BJ (cell line): ENCODE measurements around the gene DDX46. TPM values are rescaled to one million over a fixed set of nuclear protein-coding genes. Genes with fewer than 3 reads are reported as not detected.
"Not testable (repeated sequence)": the region's sequence is repeated elsewhere in the genome, so short reads cannot be mapped to it uniquely, and the experiment has no call there.

Experiments used
- CTCF ChIA-PET: fragments of 350-600 bp; formaldehyde crosslinking; extraction: SDS; loops from one replicate; lab custom pipeline; 2021; ENCODE audit warnings: antibody characterized with exemption, inconsistent platforms; lab: Yijun Ruan, JAX
- POLR2A ChIA-PET: fragments of 300-600 bp; sonication (Branson Sonifier 250); formaldehyde crosslinking; extraction: SDS; loops from one replicate; lab custom pipeline; 2021; ENCODE audit warnings: antibody characterized with exemption; lab: Charles Lee
- DNase-seq: peaks from one replicate; pipeline ENCODE4 v3.0.0-alpha.2; 2011; ENCODE audit warnings: low read depth
- H3K27me3 ChIP-seq: 2 replicates; pipeline ENCODE4 v1.6.0; 2011; ENCODE audit warnings: low read length; ENCODE audit not compliant: control insufficient read depth, insufficient read depth
- H3K36me3 ChIP-seq: 2 replicates; pipeline ENCODE4 v1.5.1; 2011; ENCODE audit warnings: low read length; ENCODE audit not compliant: control insufficient read depth, insufficient read depth
- H3K4me3 ChIP-seq: 2 replicates; pipeline ENCODE4 v1.5.1; 2011; ENCODE audit warnings: low read depth, mild to moderate bottlenecking, control low read depth, low read length
- polyA minus RNA-seq: library from RNA; depleted of rRNA, polyadenylated mRNA; stranded (reverse); fragments of >200 nt; gene quantifications from 2 replicates; pipeline ENCODE4 v1.2.3, GENCODE V29; 2011; rRNA and poly(A)+ RNA removed
- polyA plus RNA-seq: library from polyadenylated mRNA; depleted of rRNA; stranded (reverse); fragments of >200 nt; gene quantifications from 2 replicates; pipeline ENCODE4 v1.2.3, GENCODE V29; 2011; rRNA removed
- TF ChIP-seq, protein P1 (sequence below): IDR thresholded peaks from 2 replicates; pipeline ENCODE4 v1.5.1; 2011; ENCODE audit warnings: low read depth, mild to moderate bottlenecking, control low read depth, inconsistent platforms, low read length, moderate library complexity; ENCODE audit not compliant: insufficient read depth

The DDX46 gene, protein sequence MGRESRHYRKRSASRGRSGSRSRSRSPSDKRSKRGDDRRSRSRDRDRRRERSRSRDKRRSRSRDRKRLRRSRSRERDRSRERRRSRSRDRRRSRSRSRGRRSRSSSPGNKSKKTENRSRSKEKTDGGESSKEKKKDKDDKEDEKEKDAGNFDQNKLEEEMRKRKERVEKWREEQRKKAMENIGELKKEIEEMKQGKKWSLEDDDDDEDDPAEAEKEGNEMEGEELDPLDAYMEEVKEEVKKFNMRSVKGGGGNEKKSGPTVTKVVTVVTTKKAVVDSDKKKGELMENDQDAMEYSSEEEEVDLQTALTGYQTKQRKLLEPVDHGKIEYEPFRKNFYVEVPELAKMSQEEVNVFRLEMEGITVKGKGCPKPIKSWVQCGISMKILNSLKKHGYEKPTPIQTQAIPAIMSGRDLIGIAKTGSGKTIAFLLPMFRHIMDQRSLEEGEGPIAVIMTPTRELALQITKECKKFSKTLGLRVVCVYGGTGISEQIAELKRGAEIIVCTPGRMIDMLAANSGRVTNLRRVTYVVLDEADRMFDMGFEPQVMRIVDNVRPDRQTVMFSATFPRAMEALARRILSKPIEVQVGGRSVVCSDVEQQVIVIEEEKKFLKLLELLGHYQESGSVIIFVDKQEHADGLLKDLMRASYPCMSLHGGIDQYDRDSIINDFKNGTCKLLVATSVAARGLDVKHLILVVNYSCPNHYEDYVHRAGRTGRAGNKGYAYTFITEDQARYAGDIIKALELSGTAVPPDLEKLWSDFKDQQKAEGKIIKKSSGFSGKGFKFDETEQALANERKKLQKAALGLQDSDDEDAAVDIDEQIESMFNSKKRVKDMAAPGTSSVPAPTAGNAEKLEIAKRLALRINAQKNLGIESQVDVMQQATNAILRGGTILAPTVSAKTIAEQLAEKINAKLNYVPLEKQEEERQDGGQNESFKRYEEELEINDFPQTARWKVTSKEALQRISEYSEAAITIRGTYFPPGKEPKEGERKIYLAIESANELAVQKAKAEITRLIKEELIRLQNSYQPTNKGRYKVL
- polyA plus RNA-seq, result 19.4 and 27.2 TPM in 2 replicates
- 15.0 and 20.3 TPM in 2 replicates for polyA minus RNA-seq

DNA sequence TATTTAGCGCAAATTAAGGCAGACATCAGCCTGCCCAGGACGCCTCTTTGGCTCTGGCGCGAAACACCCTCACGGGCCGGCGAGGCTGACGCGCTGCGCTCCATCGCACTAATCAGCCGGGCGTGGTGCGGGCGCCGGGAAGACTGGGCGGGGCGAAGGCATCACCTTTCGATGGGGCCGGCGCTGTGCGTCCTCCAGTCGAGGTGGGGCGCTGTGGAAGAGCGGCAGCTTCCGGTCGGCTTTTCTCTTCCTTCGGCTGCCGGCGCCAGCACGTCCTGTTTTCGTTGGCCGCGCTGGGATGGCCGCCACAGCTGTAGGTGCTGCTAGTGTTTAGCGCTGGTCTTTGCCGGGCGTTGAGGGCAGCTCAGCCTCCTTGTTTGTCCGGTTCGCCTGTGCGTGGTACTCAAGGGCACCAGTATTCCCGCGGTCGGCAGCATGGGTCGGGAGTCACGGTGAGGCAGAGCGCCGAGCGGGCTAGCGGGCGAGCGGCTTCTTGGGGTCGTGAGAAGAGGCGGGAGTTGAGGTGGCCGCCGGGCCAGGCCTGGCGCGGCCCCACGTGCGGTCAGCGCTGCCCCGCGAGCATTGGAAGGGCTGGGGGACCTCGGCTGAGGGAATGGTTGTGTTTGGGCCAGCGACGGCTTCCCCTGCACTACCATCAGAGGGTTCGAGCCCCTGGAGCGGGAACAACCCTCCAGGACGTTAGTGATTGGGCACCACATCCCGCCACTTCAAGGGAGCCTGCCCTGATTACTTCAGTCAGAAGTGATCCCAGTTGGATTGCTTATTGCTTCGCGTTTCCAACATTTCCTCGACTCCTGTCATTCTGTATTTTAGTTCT, at the start of gene DDX46:
Gene DDX46, plus strand, starts transcription at position 276 of the 838 bp plus-strand sequence. Its CDS starts 160 bp downstream, at position 436.
- peak; percentile 55 for DNase-seq
- ChIA-PET CTCF (interaction anchor here (0.7 to 5.3 kb wide), 8 partner anchors 9 to 146 kb away, joined by 3 to 29 read pairs (median 4); partner anchors contain the start of genes CAMLG and PCBD2), POLR2A (interaction anchor here (0.6 kb wide), 1 partner anchor 30 kb away, joined by 3 read pairs; no protein-coding TSS in a partner anchor)
- TF ChIP-seq, protein P1, sequence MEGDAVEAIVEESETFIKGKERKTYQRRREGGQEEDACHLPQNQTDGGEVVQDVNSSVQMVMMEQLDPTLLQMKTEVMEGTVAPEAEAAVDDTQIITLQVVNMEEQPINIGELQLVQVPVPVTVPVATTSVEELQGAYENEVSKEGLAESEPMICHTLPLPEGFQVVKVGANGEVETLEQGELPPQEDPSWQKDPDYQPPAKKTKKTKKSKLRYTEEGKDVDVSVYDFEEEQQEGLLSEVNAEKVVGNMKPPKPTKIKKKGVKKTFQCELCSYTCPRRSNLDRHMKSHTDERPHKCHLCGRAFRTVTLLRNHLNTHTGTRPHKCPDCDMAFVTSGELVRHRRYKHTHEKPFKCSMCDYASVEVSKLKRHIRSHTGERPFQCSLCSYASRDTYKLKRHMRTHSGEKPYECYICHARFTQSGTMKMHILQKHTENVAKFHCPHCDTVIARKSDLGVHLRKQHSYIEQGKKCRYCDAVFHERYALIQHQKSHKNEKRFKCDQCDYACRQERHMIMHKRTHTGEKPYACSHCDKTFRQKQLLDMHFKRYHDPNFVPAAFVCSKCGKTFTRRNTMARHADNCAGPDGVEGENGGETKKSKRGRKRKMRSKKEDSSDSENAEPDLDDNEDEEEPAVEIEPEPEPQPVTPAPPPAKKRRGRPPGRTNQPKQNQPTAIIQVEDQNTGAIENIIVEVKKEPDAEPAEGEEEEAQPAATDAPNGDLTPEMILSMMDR, result peak; percentile 88
- no peaks in the 10 kb centered on the region; the same call in 1 of the 2 replicates for H3K36me3 ChIP-seq
- no peaks in the 10 kb centered on the region for H3K27me3 ChIP-seq
- H3K4me3 ChIP-seq, result peak within 1 kb of the TSS; percentile 82

DNA sequence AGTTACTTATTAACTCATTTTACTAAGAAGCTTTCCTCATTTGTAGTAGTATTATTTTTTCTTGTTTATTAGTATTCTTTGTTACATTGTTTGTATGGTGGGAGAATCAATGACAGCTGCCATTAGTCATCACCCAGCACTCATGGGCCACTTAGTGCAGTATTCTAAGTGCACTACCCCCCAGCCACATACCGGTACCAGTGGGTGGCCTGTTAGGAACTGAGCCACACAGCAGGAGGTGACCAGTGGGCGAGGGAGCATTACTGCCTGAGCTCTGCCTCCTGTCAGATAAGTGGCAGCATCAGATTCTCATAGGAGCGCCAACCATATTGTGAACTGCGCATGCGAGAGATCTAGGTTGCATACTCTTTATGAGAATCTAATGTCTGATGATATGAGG, 44.5 kb upstream of the DDX46 start:
- TF ChIP-seq, protein P1, result no peak
- CTCF ChIA-PET, result interaction anchor here (0.6 kb wide), 1 partner anchor 143 kb away, joined by 3 read pairs; no protein-coding TSS in a partner anchor
- Histone ChIP-seq H3K4me3 (no peak overlapping the region), H3K27me3 (no peaks in the 10 kb centered on the region), H3K36me3 (peaks cover 13% of the 10 kb centered on the region)
- POLR2A ChIA-PET, result no interaction called here
- no peak for DNase-seq

DNA sequence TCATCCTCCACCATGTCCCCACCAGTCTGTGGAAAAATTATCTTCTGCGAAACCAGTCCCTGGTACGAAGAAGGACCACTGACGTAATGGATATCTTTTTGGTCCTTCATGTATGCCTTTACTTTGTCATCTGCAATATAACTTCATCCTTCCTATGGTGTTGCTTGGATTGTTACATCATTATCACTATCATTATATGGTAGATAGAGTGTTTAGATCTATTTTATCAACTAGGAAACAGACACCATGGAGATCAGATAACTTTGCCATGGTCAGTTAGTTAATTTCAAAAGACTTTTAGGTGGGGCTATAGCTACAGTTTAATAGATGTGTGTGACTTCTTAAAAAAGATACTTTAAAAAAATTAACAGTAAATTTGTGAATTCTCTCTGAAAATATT, 44.0 kb upstream of the DDX46 start:
- no peak for DNase-seq
- POLR2A ChIA-PET, result no interaction called here
- H3K36me3 ChIP-seq, result peaks cover 16% of the 10 kb centered on the region
- TF ChIP-seq, protein P1, result no peak
- H3K27me3 ChIP-seq, result no peaks in the 10 kb centered on the region
- H3K4me3 ChIP-seq, result no peak overlapping the region
- CTCF ChIA-PET, result interaction anchor here (0.6 kb wide), 1 partner anchor 142 kb away, joined by 3 read pairs; no protein-coding TSS in a partner anchor

DNA sequence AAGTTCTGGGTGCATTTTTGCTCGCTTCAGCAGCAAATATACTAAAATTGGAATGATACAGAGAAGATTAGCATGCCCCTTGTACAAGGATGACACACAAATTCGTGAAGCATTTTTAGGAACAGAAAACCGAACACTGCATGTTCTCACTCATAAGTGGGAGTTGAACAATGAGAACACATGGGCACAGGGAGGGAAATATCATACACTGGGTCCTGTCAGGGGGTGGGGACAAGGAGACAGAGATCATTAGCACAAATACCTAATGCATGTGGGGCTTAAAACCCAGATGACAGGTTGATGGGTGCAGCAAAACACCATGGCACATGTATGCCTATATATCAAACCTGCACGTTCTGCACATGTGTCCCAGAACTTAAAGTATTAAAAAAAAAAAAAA, 43.1 kb upstream of the DDX46 start:
- POLR2A ChIA-PET, H3K4me3 ChIP-seq, CTCF ChIA-PET, H3K27me3 ChIP-seq, DNase-seq: not testable (repeated sequence)
- H3K36me3 ChIP-seq, result peaks cover 18% of the 10 kb centered on the region

DNA sequence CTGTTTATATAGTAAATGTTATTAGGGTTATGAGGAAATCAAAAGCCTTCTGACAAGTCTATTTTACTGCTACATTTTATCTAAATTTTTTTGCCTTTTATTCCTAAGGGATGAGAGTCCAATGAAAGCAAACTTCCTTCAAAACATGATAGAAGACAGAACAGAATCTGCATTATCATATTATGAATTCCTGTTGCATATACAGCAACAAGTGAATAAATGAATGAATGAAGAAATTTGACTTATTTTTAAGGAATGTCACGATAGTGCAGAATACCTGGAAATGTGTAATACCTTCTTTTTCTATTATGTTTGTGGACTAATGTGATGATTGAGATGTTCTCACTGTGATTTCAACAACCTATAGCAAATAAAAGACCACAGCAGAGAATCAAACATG, 33.7 kb upstream of the DDX46 start:
- ChIA-PET POLR2A (no interaction called here), CTCF (interaction anchor here (0.6 to 1.1 kb wide), 2 partner anchors 14 kb away, joined by 3 read pairs; partner anchors contain the start of gene CAMLG)
- H3K4me3 ChIP-seq, result no peak overlapping the region
- TF ChIP-seq, protein P1, result no peak
- DNase-seq, result no peak
- no peaks in the 10 kb centered on the region for H3K27me3 ChIP-seq
- H3K36me3 ChIP-seq, result peaks cover 5% of the 10 kb centered on the region
